B cell (primary cell): ENCODE results near the gene GRAMD2A. TPM values are rescaled to one million over a fixed set of nuclear protein-coding genes. Genes with fewer than 3 reads are reported as not detected.

Experiments used
- ATAC-seq: fragments of 200-7000 bp; cut with Tn5 transposase; one replicate; pipeline ENCODE4 v1.10.0; 2021; ENCODE audit warnings: low read depth, mild to moderate bottlenecking, moderate number of reproducible peaks, moderate library complexity
- CTCF ChIA-PET: fragments of 350-600 bp; sonication (Branson Sonifier 250); formaldehyde crosslinking; loops from one replicate; lab custom pipeline; 2021; ENCODE audit warnings: antibody characterized with exemption, inconsistent platforms; lab: Charles Lee
- POLR2A ChIA-PET: fragments of 350-600 bp; sonication (Branson Sonifier 250); formaldehyde crosslinking; loops from one replicate; lab custom pipeline; 2021; ENCODE audit warnings: antibody characterized with exemption; lab: Charles Lee
- DNase-seq: peaks from one replicate; pipeline ENCODE4 v3.0.0; 2013
- H2AFZ ChIP-seq: 2 replicates; pipeline ENCODE4 v1.6.1; 2012; ENCODE audit warnings: mild to moderate bottlenecking, low read depth, low read length; ENCODE audit not compliant: insufficient read depth, poor library complexity, severe bottlenecking
- H3K27ac ChIP-seq, 2 donors: 1 replicate in 1 of 2; 2 replicates in 1 of 2; pipeline ENCODE4 v1.5.1; 2012 to 2013; ENCODE audit warnings: low read length in 2 of 2, mild to moderate bottlenecking in 2 of 2, moderate library complexity in 1 of 2
- H3K27me3 ChIP-seq, 4 experiments: fragments of 200-600 bp in 1 of 4; sonication (generic) in 1 of 4; replicated peaks in 1 of 4; 1 replicate in 2 of 4; 2 replicates in 2 of 4; pipeline versions ENCODE4 v1.6.1 to v1.7.0; 2013 to 2016; ENCODE audit warnings: low read length in 3 of 4, mild to moderate bottlenecking in 2 of 4, mixed read lengths in 1 of 4, moderate library complexity in 1 of 4; ENCODE audit not compliant: insufficient read depth in 4 of 4, control insufficient read depth in 3 of 4; ENCODE audit errors: control extremely low read depth in 1 of 4
- H3K36me3 ChIP-seq, 2 experiments: replicated peaks in 1 of 2; 1 replicate in 1 of 2; 2 replicates in 1 of 2; pipeline versions ENCODE4 v1.6.1 to v1.7.1; 2013; ENCODE audit warnings: low read length in 1 of 2; ENCODE audit not compliant: insufficient read depth in 2 of 2, control insufficient read depth in 1 of 2; ENCODE audit errors: control extremely low read depth in 1 of 2, extremely low read depth in 1 of 2
- H3K4me1 ChIP-seq, 2 donors: fragments of 200-600 bp in 1 of 2; sonication (generic) in 1 of 2; 1 replicate in 1 of 2; 2 replicates in 1 of 2; pipeline versions ENCODE4 v1.5.1 to v1.6.1; 2013 to 2017; ENCODE audit warnings: low read length in 2 of 2; ENCODE audit not compliant: control insufficient read depth in 2 of 2, insufficient read depth in 2 of 2
- H3K4me2 ChIP-seq: replicated peaks from 2 replicates; pipeline ENCODE3; 2012; ENCODE audit warnings: mild to moderate bottlenecking, low read depth, low read length; ENCODE audit not compliant: poor library complexity, severe bottlenecking
- H3K4me3 ChIP-seq, 5 experiments: fragments of 200-600 bp in 1 of 5; sonication (generic) in 1 of 5; 1 replicate in 3 of 5; 2 replicates in 2 of 5; pipeline versions ENCODE4 v1.5.1 to v1.7.0; 2011 to 2016; ENCODE audit warnings: low read length in 4 of 5, mild to moderate bottlenecking in 4 of 5, low read depth in 2 of 5, control low read depth in 1 of 5, moderate library complexity in 1 of 5; ENCODE audit not compliant: insufficient read depth in 1 of 5; ENCODE audit errors: control extremely low read depth in 1 of 5, extremely low read depth in 1 of 5
- H3K79me2 ChIP-seq: fragments of 200-600 bp; sonication (generic); one replicate; pipeline ENCODE4 v1.6.0; 2016; ENCODE audit warnings: low read length; ENCODE audit not compliant: control insufficient read depth, insufficient read depth
- H3K9ac ChIP-seq: fragments of 200-600 bp; sonication (generic); 2 replicates; pipeline ENCODE4 v1.6.1; 2017; ENCODE audit warnings: mild to moderate bottlenecking, low read length, moderate library complexity
- H3K9me3 ChIP-seq, 3 donors: one replicate each; pipeline versions ENCODE4 v1.6.1 to v1.7.1; 2013; ENCODE audit warnings: low read length in 2 of 3; ENCODE audit not compliant: control insufficient read depth in 2 of 3, insufficient read depth in 1 of 3; ENCODE audit errors: control extremely low read depth in 1 of 3
- H4K20me1 ChIP-seq: 2 replicates; pipeline ENCODE4 v1.6.0; 2012; ENCODE audit warnings: mild to moderate bottlenecking, low read length; ENCODE audit not compliant: insufficient read depth, control insufficient read depth, poor library complexity, severe bottlenecking
- H3K27ac Mint-ChIP-seq: one replicate; pipeline ENCODE4 v1.8.0; 2021; ENCODE audit warnings: mixed read lengths
- H3K27me3 Mint-ChIP-seq: one replicate; pipeline ENCODE4 v1.8.0; 2021; ENCODE audit warnings: mixed read lengths
- H3K4me1 Mint-ChIP-seq: one replicate; pipeline ENCODE4 v1.8.0; 2021; ENCODE audit warnings: mixed read lengths
- H3K4me3 Mint-ChIP-seq: one replicate; pipeline ENCODE4 v1.8.0; 2021; ENCODE audit warnings: mixed read lengths
- H3K9me3 Mint-ChIP-seq: one replicate; pipeline ENCODE4 v1.8.0; 2022; ENCODE audit warnings: mixed read lengths; ENCODE audit not compliant: insufficient read depth
- CTCF ChIP-seq: fragments of 200-600 bp; IDR thresholded peaks from one replicate; pipeline ENCODE4 v1.8.0; 2022; ENCODE audit warnings: antibody characterized with exemption, mild to moderate bottlenecking
- EZH2 ChIP-seq: IDR thresholded peaks from 2 replicates; pipeline ENCODE4 v1.6.1; 2012; ENCODE audit warnings: borderline replicate concordance, low read depth, mild to moderate bottlenecking, moderate library complexity, low read length; ENCODE audit not compliant: insufficient read depth, poor library complexity, severe bottlenecking
- WGBS: methylation state at CpG from one replicate; pipeline ENCODE4 v1.1.5; 2013; ENCODE audit warnings: missing lambda C conversion rate; ENCODE audit not compliant: insufficient coverage; 5-methylcytosine and 5-hydroxymethylcytosine counted together
- intact Hi-C: fragments of 100-400 bp; cut with micrococcal nuclease; formaldehyde crosslinking; loops from one replicate; pipeline ENCODE4 v1.10.0; 2022
- polyA plus RNA-seq: library from polyadenylated mRNA; depleted of rRNA; stranded (reverse); fragments of >200 nt; gene quantifications from 2 replicates; pipeline ENCODE4 v1.2.3, GENCODE V29; 2012
- total RNA-seq, 2 donors: library from RNA; stranded (reverse); fragments of 120-200 nt in 1 of 2; gene quantifications; 1 replicate in 1 of 2; 2 replicates in 1 of 2; pipeline versions ENCODE4 v1.2.3 to v1.2.4, GENCODE V29; 2013 to 2022

GRAMD2A gene
- total and polyA plus RNA-seq, 2 donors (not counting 1 experiment from before 2014, with no cell fraction given) = not detected

GRCh38 chr15:72206677-72207000, 9.1 kb upstream of the GRAMD2A start:
- Histone ChIP-seq H3K36me3 (peaks cover 18 to 94% of the 10 kb centered on the region in 2 experiments), H3K4me2 (no peak overlapping the region), H3K9ac (no peak overlapping the region), H4K20me1 (peaks cover 13% of the 10 kb centered on the region), H3K27me3 (no peaks in the 10 kb centered on the region), H3K79me2 (no peaks in the 10 kb centered on the region), H2AFZ (no peak overlapping the region), H3K4me3 (no peak overlapping the region), H3K27ac (no peak overlapping the region), H3K9me3 (no peaks in the 10 kb centered on the region), H3K4me1 (no peaks in the 10 kb centered on the region)
- H3K27ac Mint-ChIP-seq = no peak overlapping the region
- H3K4me3 Mint-ChIP-seq = no peak overlapping the region
- no peaks in the 10 kb centered on the region for H3K9me3 Mint-ChIP-seq
- POLR2A ChIA-PET = no interaction called here
- ATAC-seq (no peak), DNase-seq (no peak)
- CTCF ChIA-PET = interaction anchor here (0.8 kb wide), 1 partner anchor 9 kb away, joined by 3 read pairs; the partner anchor contains the start of gene GRAMD2A
- H3K4me1 Mint-ChIP-seq = peaks cover 10% of the 10 kb centered on the region
- intact Hi-C loops = no loop called here
- TF ChIP-seq EZH2 (no peak), CTCF (no peak)
- WGBS = 95% methylated on average over 5 of the region's 5 CpGs
- H3K27me3 Mint-ChIP-seq = no peaks in the 10 kb centered on the region

- Histone ChIP-seq H2AFZ (no peak overlapping the region), H3K9me3 (no peaks in the 10 kb centered on the region), H3K4me2 (no peak overlapping the region), H3K9ac (no peak overlapping the region), H3K4me3 (no peak overlapping the region), H3K36me3 (peaks cover 21 to 94% of the 10 kb centered on the region in 2 experiments), H4K20me1 (peaks cover 13% of the 10 kb centered on the region), H3K4me1 (no peaks in the 10 kb centered on the region), H3K79me2 (no peaks in the 10 kb centered on the region), H3K27me3 (no peaks in the 10 kb centered on the region), H3K27ac (no peak overlapping the region)
- ChIA-PET CTCF (interaction anchor here (0.8 to 1.3 kb wide), 2 partner anchors 8 to 22 kb away, joined by 3 to 6 read pairs; partner anchors contain the start of gene GRAMD2A), POLR2A (no interaction called here)
- H3K4me3 Mint-ChIP-seq = no peak overlapping the region
- H3K27me3 Mint-ChIP-seq = no peaks in the 10 kb centered on the region
- 99% methylated on average over 8 of the region's 10 CpGs for WGBS
- intact Hi-C loops = no loop called here
- TF ChIP-seq CTCF = no peak
- TF ChIP-seq EZH2 = no peak
- H3K9me3 Mint-ChIP-seq = no peaks in the 10 kb centered on the region
- H3K4me1 Mint-ChIP-seq = peaks cover 14% of the 10 kb centered on the region
- ATAC-seq (no peak), DNase-seq (no peak)
- H3K27ac Mint-ChIP-seq = no peak overlapping the region
Observed at GRCh38 chr15:72205896-72206676, 8.5 kb upstream of the GRAMD2A start.
